ENCODE measurements around the gene EPHA1.

- peak; percentile 35 to 51 (median 49) for TF ChIP-seq POLR2AphosphoS5 (IDR thresholded peaks at IDR 0.05)
- no peak for TF ChIP-seq CTCF (IDR thresholded peaks at IDR 0.05 in 8 of 11, conservative IDR thresholded peaks at IDR 0.05 in 3 of 11)
Observed at GRCh38 chr7:143393267-143394041, 15.2 kb downstream of the EPHA1 start.
